ENCODE data around the gene PLCD3.

Gene PLCD3

GRCh38 chr17:45155029-45155428 is 22.7 kb upstream of the PLCD3 start:
- H3K4me2 ChIP-seq (ENCODE audit: low read length) = no peak overlapping the region
- H3K36me3 ChIP-seq (ENCODE audit: control insufficient read depth, low read length) = peaks cover 13% of the 10 kb centered on the region
- peaks cover 25% of the 10 kb centered on the region for H3K79me2 ChIP-seq (ENCODE audit: control insufficient read depth, low read length)
- H3K27ac ChIP-seq (ENCODE audit: low read depth, low read length) = no peak overlapping the region
- TF ChIP-seq CTCF (IDR thresholded peaks at IDR 0.05; ENCODE audit: low read depth, low read length, poor library complexity, severe bottlenecking) = no peak
- no peak for TF ChIP-seq EZH2phosphoT487 (IDR thresholded peaks at IDR 0.05; ENCODE audit: borderline replicate concordance, low read length)
- H3F3A ChIP-seq (ENCODE audit: control insufficient read depth, insufficient read depth) = peaks cover 21% of the 10 kb centered on the region
- H3K4me1 ChIP-seq (ENCODE audit: control insufficient read depth, low read length) = peaks cover 22% of the 10 kb centered on the region
- no peaks in the 10 kb centered on the region for H3K9me2 ChIP-seq (replicated peaks; ENCODE audit: control insufficient read depth, low read length)
- H3K9me3 ChIP-seq (ENCODE audit: control insufficient read depth, insufficient read depth, low read length) = no peaks in the 10 kb centered on the region
- no peak overlapping the region for H3K4me3 ChIP-seq (ENCODE audit: low read length)
- H4K20me1 ChIP-seq (ENCODE audit: control insufficient read depth, insufficient read depth, low read depth, low read length) = peaks cover 4% of the 10 kb centered on the region; the same call in 1 of the 2 replicates
- H3K27me3 ChIP-seq (ENCODE audit: control insufficient read depth, low read length) = no peaks in the 10 kb centered on the region

- Histone ChIP-seq H3K9me2 (replicated peaks; ENCODE audit: control insufficient read depth, low read length) (no peaks in the 10 kb centered on the region), H3K9me3 (ENCODE audit: control insufficient read depth, insufficient read depth, low read length) (no peaks in the 10 kb centered on the region), H3K27me3 (ENCODE audit: control insufficient read depth, low read length) (peaks cover 8% of the 10 kb centered on the region; the same call in 1 of the 2 replicates), H3F3A (ENCODE audit: control insufficient read depth, insufficient read depth) (peaks cover 18% of the 10 kb centered on the region), H3K4me3 (ENCODE audit: low read length) (peak overlapping the region; percentile 29), H3K79me2 (ENCODE audit: control insufficient read depth, low read length) (peaks cover 19% of the 10 kb centered on the region), H3K4me2 (ENCODE audit: low read length) (peak overlapping the region; percentile 78), H3K4me1 (ENCODE audit: control insufficient read depth, low read length) (peaks cover 40% of the 10 kb centered on the region), H3K36me3 (ENCODE audit: control insufficient read depth, low read length) (peaks cover 7% of the 10 kb centered on the region; the same call in 1 of the 2 replicates), H4K20me1 (ENCODE audit: control insufficient read depth, insufficient read depth, low read depth, low read length) (peaks cover 11% of the 10 kb centered on the region), H3K27ac (ENCODE audit: low read depth, low read length) (no peak overlapping the region)
- TF ChIP-seq EZH2phosphoT487 (IDR thresholded peaks at IDR 0.05; ENCODE audit: borderline replicate concordance, low read length) (no peak), CTCF (IDR thresholded peaks at IDR 0.05; ENCODE audit: low read depth, low read length, poor library complexity, severe bottlenecking) (no peak)
These were observed 18.8 kb upstream of the PLCD3 start for GRCh38 chr17:45150911-45151809.

- H3K36me3 ChIP-seq (ENCODE audit: control insufficient read depth, low read length) = peaks cover 7% of the 10 kb centered on the region; the same call in 1 of the 2 replicates
- peaks cover 40% of the 10 kb centered on the region for H3K4me1 ChIP-seq (ENCODE audit: control insufficient read depth, low read length)
- peaks cover 11% of the 10 kb centered on the region for H4K20me1 ChIP-seq (ENCODE audit: control insufficient read depth, insufficient read depth, low read depth, low read length)
- H3F3A ChIP-seq (ENCODE audit: control insufficient read depth, insufficient read depth) = peaks cover 18% of the 10 kb centered on the region
- H3K4me3 ChIP-seq (ENCODE audit: low read length) = peak overlapping the region; percentile 76
- no peak overlapping the region for H3K27ac ChIP-seq (ENCODE audit: low read depth, low read length)
- no peak for TF ChIP-seq EZH2phosphoT487 (IDR thresholded peaks at IDR 0.05; ENCODE audit: borderline replicate concordance, low read length)
- TF ChIP-seq CTCF (IDR thresholded peaks at IDR 0.05; ENCODE audit: low read depth, low read length, poor library complexity, severe bottlenecking) = no peak
- H3K4me2 ChIP-seq (ENCODE audit: low read length) = peak overlapping the region; percentile 78
- H3K27me3 ChIP-seq (ENCODE audit: control insufficient read depth, low read length) = peaks cover 13% of the 10 kb centered on the region
- H3K79me2 ChIP-seq (ENCODE audit: control insufficient read depth, low read length) = peaks cover 17% of the 10 kb centered on the region
- no peaks in the 10 kb centered on the region for H3K9me3 ChIP-seq (ENCODE audit: control insufficient read depth, insufficient read depth, low read length)
- no peaks in the 10 kb centered on the region for H3K9me2 ChIP-seq (replicated peaks; ENCODE audit: control insufficient read depth, low read length)
These were observed 17.7 kb upstream of the PLCD3 start for GRCh38 chr17:45149669-45150664.

All from DOHH2 (cell line).